Left cardiac atrium (tissue), 4 donors: Measurements from ENCODE around the gene RPP21. TPM values are rescaled to one million over a fixed set of nuclear protein-coding genes. Genes with fewer than 3 reads are reported as not detected.
A peak's percentile ranks its signal among the peaks of the same experiment; 100 is the strongest.

Experiments
- ATAC-seq, 2 donors: fragments of 200-7000 bp; cut with Tn5 transposase; one replicate each; pipeline ENCODE4 v1.9.1; 2020; ENCODE audit warnings: mild to moderate bottlenecking in 2 of 2, moderate library complexity in 2 of 2
- DNase-seq: peaks from one replicate; pipeline ENCODE4 v3.0.0-alpha.2; 2020
- intact Hi-C, 2 donors: fragments of 100-400 bp; cut with DNase I; formaldehyde crosslinking; loops; one replicate each; pipeline versions ENCODE4 v1.14.1 to v1.15.1; 2022 to 2023
- total RNA-seq, 2 donors: library from RNA; stranded (reverse); fragmentation: NEBNext Ultra II Directional; extraction: Animal tissue kit (Norgen Biotek cat#: 25700); gene quantifications; one replicate each; pipeline ENCODE4 v1.2.1, GENCODE V29; 2021
- donor health status: DM: no; HTN: yes; CAD: no.
- donor health status: DM: no; HTN: yes; CAD: no; lungs with severe emphysema.
- donor health status: DM: yes; HTN: yes; CAD: no.
- donor health status: Dilated cardiomyopathy.

The RPP21 gene
- total RNA-seq, 2 donors from 2014 or later = 21.0 to 26.2 TPM

DNA sequence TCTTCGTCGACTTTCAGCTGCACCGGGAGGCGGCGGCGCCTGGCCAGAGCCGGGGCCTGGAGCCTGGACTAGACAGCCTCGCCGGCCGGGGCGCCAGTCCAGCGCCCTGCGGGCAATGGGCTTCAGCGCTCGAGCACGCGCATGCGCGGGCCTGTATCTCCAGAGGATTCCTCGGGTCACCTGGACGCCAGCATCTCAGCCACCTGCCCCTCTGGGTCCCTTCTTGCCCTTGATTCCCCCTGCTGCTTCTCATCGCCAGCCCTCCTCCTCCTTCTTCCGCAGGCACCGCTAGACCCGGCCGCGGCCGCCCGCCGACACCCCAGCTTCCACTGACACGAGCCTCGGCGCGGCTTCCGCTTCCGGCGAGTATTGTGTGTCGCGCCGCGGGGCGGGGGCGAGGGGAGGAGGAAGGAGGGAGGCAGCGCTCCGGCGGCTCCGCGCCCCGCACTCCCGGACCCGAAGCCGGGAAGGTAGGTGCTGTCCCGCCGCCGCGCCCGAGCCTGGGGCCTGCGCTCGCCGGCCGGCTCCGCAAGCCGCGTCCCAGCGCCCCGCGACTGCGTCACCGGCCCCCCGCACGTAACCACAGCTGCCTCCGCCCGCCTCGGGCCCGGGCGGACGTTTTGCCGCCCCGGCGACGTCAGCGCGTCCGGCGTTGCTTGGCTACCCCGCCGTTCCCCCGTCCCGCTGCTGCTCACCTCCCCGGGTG, 18.3 kb upstream of the RPP21 start, which contains the start of gene TRIM39:
Gene TRIM39 (plus strand): TSS at position 402 of the 706 bp plus-strand sequence. CDS start 2,391 bp downstream, outside the sequence.
- peak; percentile 89 to 90 for ATAC-seq
- peak; percentile 92 for DNase-seq
- intact Hi-C loops = loop anchor here in 1 of 2 donors (10.0 kb wide), 1 partner anchor 112 kb away; the partner anchor contains the start of gene TRIM26

DNA sequence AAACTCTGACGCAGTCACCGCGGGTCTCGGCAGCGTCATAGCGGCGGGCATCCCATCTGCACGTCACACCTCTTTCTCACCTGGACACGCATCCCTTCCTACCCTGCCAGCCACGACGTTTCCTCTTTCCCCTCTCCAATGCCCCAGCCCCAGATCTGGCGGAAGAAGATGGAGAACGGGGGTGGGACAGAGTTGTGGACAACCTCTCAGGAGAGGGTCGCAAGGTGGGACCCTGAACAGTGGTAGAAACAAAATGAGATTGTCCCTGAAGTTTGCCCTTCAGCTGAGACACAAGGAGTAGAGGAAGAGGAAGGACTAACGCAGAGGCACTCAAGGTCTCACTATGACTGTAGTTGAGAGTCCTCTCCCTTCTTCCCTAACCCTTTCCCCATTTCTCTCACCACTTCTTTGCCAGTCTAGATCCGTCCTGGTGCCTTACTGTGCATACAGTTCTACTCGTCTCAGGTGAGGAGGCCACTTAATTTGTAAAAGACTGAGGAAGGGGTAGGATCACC, 17.7 kb upstream of the RPP21 start:
- DNase-seq (no peak), ATAC-seq (no peak)
- intact Hi-C loops = loop anchor here in 1 of 2 donors (10.0 kb wide), 1 partner anchor 112 kb away; the partner anchor contains the start of gene TRIM26

GRCh38 chr6:30328397-30328796, 16.6 kb upstream of the RPP21 start:
- intact Hi-C loops = loop anchor here in 1 of 2 donors (10.0 kb wide), 1 partner anchor 114 kb away; the partner anchor contains the start of gene TRIM26
- DNase-seq (no peak), ATAC-seq (no peak)

- DNase-seq = no peak
- intact Hi-C loops = loop anchor here in 1 of 2 donors (10.0 kb wide), 1 partner anchor 115 kb away; the partner anchor contains the start of gene TRIM26
- ATAC-seq = no peak
Measured at GRCh38 chr6:30329331-30329730, 15.6 kb upstream of the RPP21 start.

DNA sequence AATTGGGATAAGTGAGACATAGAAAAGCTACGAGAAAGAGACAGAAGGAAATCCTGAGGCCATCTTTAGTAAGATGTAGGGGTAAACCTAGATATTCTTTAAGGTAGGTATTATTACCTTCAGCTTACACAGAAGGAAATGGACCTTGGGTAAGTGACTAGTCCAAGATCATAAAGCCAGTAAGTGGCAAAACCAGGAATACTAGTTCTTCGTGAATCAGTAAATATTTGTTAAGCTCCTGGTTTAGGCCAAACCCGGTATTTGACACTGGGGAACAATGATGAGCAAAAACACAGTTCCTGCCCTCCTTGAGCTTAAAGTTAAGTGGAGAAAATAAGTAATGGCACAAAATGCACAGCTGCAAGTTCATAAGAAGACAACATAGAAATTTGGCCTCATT, 13.0 kb upstream of the RPP21 start:
- no peak for ATAC-seq
- DNase-seq = no peak
- intact Hi-C loops = no loop called here

- intact Hi-C loops = no loop called here
- DNase-seq (no peak), ATAC-seq (no peak)
Measured at GRCh38 chr6:30334075-30334783, 10.7 kb upstream of the RPP21 start.

- ATAC-seq (no peak), DNase-seq (no peak)
- intact Hi-C loops = no loop called here
Measured at GRCh38 chr6:30340589-30341054, 4.3 kb upstream of the RPP21 start.

- ATAC-seq = no peak
- intact Hi-C loops = no loop called here
- no peak for DNase-seq
Measured at GRCh38 chr6:30341218-30341617, 3.7 kb upstream of the RPP21 start.

GRCh38 chr6:30341728-30342127, 3.2 kb upstream of the RPP21 start:
- intact Hi-C loops = no loop called here

DNA sequence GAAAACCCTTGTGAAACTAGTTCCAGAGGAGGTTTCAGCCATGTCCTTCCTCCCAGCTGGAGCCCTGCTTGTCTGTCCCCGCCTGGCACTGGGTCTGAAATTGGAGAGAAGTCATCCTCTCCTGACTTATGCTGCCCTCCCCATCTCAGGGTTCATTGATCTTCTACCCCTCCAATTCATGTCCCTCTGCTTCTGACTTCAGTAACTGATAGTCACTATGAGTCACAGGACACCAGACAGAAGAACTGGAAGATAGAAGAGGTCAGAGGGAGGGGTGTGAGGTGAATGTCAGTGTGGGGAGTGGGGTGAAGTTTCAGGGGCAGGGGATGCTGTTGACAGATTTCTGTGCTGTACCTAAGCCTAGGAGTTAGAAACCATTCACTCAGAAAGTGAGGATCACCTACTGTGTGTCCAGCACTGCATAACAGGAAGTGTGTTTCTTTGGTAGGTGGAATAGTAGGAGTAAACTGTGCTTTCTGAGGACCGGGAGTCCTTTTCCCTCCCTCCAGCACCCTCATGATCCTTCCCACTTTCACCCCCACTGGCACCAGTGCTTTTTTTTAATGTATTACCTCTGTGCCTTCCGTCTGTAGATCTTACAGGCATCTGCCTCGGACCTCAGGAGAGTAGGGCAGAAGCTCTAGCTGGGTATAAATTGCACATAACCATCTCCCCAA, 627 bp upstream of the RPP21 start:
- no peak for ATAC-seq
- intact Hi-C loops = no loop called here

More at GRCh38 chr6:30341728-30342127, 3.2 kb upstream of the RPP21 start:
- DNase-seq = no peak
- no peak for ATAC-seq

DNA sequence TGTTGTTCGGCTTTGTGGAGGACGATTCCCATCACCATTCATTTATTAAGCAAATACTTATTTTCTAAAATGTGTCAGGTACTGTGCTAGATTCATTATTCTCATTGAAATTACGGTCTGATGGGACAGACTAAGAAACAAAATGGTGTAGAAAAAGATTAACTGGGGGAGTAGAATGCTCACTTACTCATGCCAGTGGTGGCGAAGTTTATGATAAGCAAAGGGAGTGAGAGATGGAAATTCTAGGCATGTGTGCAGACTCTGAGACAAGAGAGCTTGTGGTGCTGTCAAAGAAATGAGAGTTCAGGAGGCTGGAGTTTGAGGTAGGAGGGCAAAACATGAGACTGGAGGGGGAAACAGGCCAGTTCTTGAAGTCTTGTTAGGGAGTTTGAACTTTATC, 896 bp downstream of the RPP21 start:
- intact Hi-C loops = no loop called here

More for the DNA sequence above, 627 bp upstream of the RPP21 start:
- DNase-seq = no peak

GRCh38 chr6:30348957-30349356, 4.0 kb downstream of the RPP21 start:
- intact Hi-C loops = no loop called here
- no peak for ATAC-seq
- no peak for DNase-seq

More for the DNA sequence above, 896 bp downstream of the RPP21 start:
- no peak for ATAC-seq
- DNase-seq = no peak

DNA sequence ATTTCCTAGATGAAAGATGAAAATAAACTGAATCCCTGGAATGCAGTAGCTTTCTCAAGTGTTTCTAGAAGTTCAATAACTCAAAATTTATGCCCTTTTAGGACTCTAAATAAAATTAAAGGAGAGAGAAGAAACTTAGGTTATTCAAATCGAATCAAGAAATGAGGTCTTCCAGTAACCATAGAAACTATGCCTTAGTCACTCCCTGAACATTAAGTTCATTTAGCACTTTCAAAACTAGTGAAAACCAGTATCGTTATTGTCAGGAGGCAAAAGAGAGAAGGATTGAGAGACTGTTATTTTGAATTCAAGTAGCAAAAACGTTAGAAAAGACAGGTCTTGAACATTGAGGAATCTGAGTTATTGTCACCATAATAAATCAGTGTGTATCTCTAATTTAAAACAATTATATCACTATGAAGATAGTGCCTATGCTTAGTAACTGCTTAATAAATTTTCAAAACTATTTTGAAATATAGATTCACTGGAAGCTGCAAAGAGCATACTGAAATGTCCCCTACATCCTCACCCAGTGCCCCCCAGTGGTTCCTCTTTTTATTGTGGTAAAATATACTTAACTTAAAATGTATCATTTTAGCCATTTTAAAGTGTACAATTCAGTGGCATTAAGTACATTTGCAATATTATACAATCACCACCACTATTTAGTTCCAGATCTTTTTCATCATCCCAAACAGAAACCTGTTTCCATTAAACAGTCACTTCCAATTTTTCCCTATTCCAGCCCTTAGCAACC, 4.6 kb downstream of the RPP21 start:
- DNase-seq = no peak
- intact Hi-C loops = no loop called here
- ATAC-seq = no peak

- DNase-seq = no peak
- intact Hi-C loops = no loop called here
- ATAC-seq = no peak
Measured at GRCh38 chr6:30350524-30350923, 5.6 kb downstream of the RPP21 start.

DNA sequence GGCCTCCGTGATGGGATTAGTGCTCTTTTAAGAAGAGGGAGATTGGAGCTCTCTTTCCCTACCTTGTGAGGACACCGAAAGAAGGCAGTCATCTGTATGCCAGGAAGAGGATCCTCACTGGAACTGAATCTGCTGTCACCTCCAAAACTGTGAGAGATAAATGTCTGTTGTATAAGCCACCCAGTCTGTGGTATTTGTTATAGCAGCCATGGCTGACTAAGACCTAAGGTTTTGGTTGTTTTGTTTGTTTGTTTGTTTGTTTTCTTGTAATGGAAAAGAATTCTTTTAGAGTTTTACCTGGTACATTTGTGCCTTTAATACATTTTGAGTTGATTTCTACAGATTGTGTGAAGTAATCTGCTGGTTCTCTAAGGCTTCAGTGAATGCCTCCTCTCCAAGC, 7.6 kb downstream of the RPP21 start:
- ATAC-seq = no peak
- intact Hi-C loops = no loop called here
- DNase-seq = no peak

DNA sequence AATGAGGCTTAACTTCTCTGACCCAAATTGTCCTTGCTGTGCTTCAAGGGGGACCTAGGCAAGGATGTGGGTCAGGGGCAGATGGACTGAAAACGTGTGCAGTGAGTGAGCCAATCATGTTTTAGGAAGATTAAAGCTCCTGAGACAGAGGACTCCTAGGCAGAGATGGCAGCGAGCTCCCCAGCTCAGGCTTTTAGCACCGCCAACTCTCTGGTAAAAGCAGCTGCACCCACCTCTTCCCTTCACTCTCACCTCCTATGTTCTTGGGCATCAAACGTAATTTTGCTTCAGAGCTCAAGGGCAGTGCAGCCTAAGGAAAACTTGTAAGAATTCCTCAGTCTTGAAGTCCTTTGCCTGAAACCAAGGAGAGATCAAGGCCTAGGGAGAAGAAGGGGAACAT, 10.3 kb downstream of the RPP21 start:
- DNase-seq (no peak), ATAC-seq (no peak)
- intact Hi-C loops = loop anchor here in 1 of 2 donors (5.0 kb wide), 1 partner anchor 42 kb away; no protein-coding TSS in a partner anchor

DNA sequence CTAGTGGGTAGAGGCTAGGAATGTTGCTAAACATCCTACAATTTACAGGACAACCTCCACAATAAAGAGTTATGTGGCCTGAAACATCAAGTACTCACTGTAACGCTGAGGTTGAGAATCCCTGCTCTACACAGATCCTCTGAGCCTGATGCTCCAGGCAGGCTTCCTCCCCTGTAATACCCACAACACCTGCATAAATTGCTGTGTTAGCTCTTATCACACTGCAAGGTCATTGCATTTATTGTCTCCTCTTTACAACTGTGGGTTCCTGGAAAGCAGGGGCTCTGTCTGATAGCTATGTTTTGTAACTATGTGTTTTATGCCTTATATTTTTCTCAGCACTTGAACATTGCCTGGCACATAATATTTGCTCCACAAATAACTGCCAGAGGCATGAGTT, 11.6 kb downstream of the RPP21 start:
- intact Hi-C loops = loop anchor here in 1 of 2 donors (5.0 kb wide), 1 partner anchor 41 kb away; no protein-coding TSS in a partner anchor
- DNase-seq = no peak
- no peak for ATAC-seq
